ENCODE results near the gene C1GALT1.

C1GALT1 gene

GRCh38 chr7:7272294-7272693 lies 90.0 kb downstream of the C1GALT1 start:
- DNase-seq (ENCODE audit: low spot score) = no peak

GRCh38 chr7:7274782-7275181 lies 92.4 kb downstream of the C1GALT1 start:
- no peak for DNase-seq (ENCODE audit: low spot score)

- no peak for DNase-seq (ENCODE audit: low spot score)
These were observed 93.8 kb downstream of the C1GALT1 start for GRCh38 chr7:7276161-7276560.

GRCh38 chr7:7290429-7291122 lies 108.2 kb downstream of the C1GALT1 start:
- no peak for DNase-seq (ENCODE audit: low spot score)

GRCh38 chr7:7292085-7292484 lies 109.7 kb downstream of the C1GALT1 start:
- DNase-seq (ENCODE audit: low spot score) = no peak

- no peak for DNase-seq (ENCODE audit: low spot score)
These were observed 110.3 kb downstream of the C1GALT1 start for GRCh38 chr7:7292608-7293007.

- no peak for DNase-seq (ENCODE audit: low spot score)
These were observed 110.7 kb downstream of the C1GALT1 start for GRCh38 chr7:7293092-7293491.

- no peak for DNase-seq (ENCODE audit: low spot score)
These were observed 112.6 kb downstream of the C1GALT1 start for GRCh38 chr7:7294911-7295310.
